Measurements from ENCODE around the gene MSGN1. TPM values are rescaled to one million over a fixed set of nuclear protein-coding genes. Genes with fewer than 3 reads are reported as not detected.
"Not testable (repeated sequence)": the region's sequence is repeated elsewhere in the genome, so short reads cannot be mapped to it uniquely, and the experiment has no call there.

The MSGN1 gene
- total RNA-seq, 1 experiment from 2014 or later = not detected

GRCh38 chr2:17822445-17823117 is 6.3 kb downstream of the MSGN1 start:
- H3K27ac ChIP-seq (ENCODE audit: low read depth, low read length) = no peak overlapping the region
- CTCF ChIA-PET = no interaction called here
- no peak overlapping the region for H3K9ac ChIP-seq (ENCODE audit: low read length)
- DNase-seq (ENCODE audit: low read depth, low spot score) (no peak), ATAC-seq (no peak)
- no peak overlapping the region for H3K4me3 ChIP-seq (replicated peaks in 1 of 2; ENCODE audit: low read depth in 1 of 2, low read length in 2 of 2)
- H3K36me3 ChIP-seq (ENCODE audit: control insufficient read depth in 1 of 2, insufficient read depth in 2 of 2, low read length in 2 of 2) = no peaks in the 10 kb centered on the region
- TF ChIP-seq POLR2AphosphoS5 (IDR thresholded peaks at IDR 0.05; ENCODE audit: low read depth, low read length) (no peak), FOSL1 (IDR thresholded peaks at IDR 0.05; ENCODE audit: low read depth) (no peak), EZH2phosphoT487 (IDR thresholded peaks at IDR 0.05; ENCODE audit: borderline replicate concordance) (no peak), JUND (IDR thresholded peaks at IDR 0.05) (no peak), SIN3A (IDR thresholded peaks at IDR 0.05; ENCODE audit: low read depth) (no peak), ZNF274 (IDR thresholded peaks at IDR 0.05; ENCODE audit: low read depth, low read length) (no peak), TCF7L2 (IDR thresholded peaks at IDR 0.05; ENCODE audit: borderline replicate concordance, extremely low read depth, insufficient read depth, insufficient read length) (no peak), CTCF (IDR thresholded peaks at IDR 0.05 in 2 of 3, conservative IDR thresholded peaks at IDR 0.05 in 1 of 3; ENCODE audit: borderline replicate concordance in 1 of 3, insufficient read depth in 1 of 3, low read depth in 2 of 3, low read length in 2 of 3) (no peak), EGR1 (IDR thresholded peaks at IDR 0.05; ENCODE audit: low read depth) (no peak), YY1 (IDR thresholded peaks at IDR 0.05; ENCODE audit: extremely low read depth, insufficient replicate concordance, low read depth, low read length) (no peak), RAD21 (IDR thresholded peaks at IDR 0.05; ENCODE audit: low read depth) (no peak), CBX3 (IDR thresholded peaks at IDR 0.05; ENCODE audit: low read depth) (no peak)
- TF ChIP-seq, protein P1, sequence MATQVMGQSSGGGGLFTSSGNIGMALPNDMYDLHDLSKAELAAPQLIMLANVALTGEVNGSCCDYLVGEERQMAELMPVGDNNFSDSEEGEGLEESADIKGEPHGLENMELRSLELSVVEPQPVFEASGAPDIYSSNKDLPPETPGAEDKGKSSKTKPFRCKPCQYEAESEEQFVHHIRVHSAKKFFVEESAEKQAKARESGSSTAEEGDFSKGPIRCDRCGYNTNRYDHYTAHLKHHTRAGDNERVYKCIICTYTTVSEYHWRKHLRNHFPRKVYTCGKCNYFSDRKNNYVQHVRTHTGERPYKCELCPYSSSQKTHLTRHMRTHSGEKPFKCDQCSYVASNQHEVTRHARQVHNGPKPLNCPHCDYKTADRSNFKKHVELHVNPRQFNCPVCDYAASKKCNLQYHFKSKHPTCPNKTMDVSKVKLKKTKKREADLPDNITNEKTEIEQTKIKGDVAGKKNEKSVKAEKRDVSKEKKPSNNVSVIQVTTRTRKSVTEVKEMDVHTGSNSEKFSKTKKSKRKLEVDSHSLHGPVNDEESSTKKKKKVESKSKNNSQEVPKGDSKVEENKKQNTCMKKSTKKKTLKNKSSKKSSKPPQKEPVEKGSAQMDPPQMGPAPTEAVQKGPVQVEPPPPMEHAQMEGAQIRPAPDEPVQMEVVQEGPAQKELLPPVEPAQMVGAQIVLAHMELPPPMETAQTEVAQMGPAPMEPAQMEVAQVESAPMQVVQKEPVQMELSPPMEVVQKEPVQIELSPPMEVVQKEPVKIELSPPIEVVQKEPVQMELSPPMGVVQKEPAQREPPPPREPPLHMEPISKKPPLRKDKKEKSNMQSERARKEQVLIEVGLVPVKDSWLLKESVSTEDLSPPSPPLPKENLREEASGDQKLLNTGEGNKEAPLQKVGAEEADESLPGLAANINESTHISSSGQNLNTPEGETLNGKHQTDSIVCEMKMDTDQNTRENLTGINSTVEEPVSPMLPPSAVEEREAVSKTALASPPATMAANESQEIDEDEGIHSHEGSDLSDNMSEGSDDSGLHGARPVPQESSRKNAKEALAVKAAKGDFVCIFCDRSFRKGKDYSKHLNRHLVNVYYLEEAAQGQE (IDR thresholded peaks at IDR 0.05; ENCODE audit: low read depth) = no peak
- RAD21 ChIA-PET (ENCODE audit: low non-redundant PET in 1 of 2, low total read pairs in 2 of 2, uncharacterized antibody in 2 of 2, unreplicated experiment in 2 of 2) = no interaction called here
- H4K20me1 ChIP-seq (ENCODE audit: insufficient read depth) = no peaks in the 10 kb centered on the region
- POLR2A ChIA-PET = no interaction called here
- intact Hi-C loops (cut with micrococcal nuclease) = no loop called here
- H3K4me1 ChIP-seq (ENCODE audit: control insufficient read depth in 1 of 2, insufficient read depth in 2 of 2, low read length in 2 of 2) = no peaks in the 10 kb centered on the region
- BruUV-seq (replicated peaks) = no TSS peak
- H2AFZ ChIP-seq (ENCODE audit: low read depth, low read length, poor library complexity, severe bottlenecking) = no peak overlapping the region
- H3K79me2 ChIP-seq (ENCODE audit: insufficient read depth, low read length) = no peaks in the 10 kb centered on the region
- H3K9me3 ChIP-seq (ENCODE audit: control insufficient read depth in 1 of 2, insufficient read depth in 1 of 2, low read depth in 1 of 2, low read length in 2 of 2) = no peaks in the 10 kb centered on the region
- H3K9me2 ChIP-seq (ENCODE audit: insufficient read depth) = no peaks in the 10 kb centered on the region
- H3K4me2 ChIP-seq (ENCODE audit: low read length) = no peak overlapping the region
- 0 out of 2 replicates have a peak, but pooled peaks cover 4% of the 10 kb centered on the region for H3K27me3 ChIP-seq (ENCODE audit: insufficient read depth, low read length)

DNA sequence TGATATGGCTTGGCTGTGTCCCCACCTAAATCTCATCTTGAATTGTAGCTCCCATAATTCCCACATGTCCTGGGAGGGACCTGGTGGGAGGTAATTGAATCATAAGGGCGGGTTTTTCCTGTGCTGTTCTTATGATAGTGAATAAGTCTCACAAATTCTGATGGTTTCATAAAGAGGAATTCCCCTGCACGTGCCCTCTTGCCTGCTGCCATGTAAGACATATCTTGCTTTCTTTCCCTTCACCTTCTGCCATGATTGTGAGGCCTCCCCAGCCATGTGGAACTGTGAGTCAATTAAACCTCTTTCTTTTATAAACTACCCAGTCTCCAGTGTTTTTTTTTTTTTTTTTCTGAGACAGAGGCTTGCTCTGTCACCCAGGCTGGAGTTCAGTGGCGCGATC is 7.4 kb downstream of the MSGN1 start:
- BruUV-seq (replicated peaks); RAD21 ChIA-PET (ENCODE audit: low non-redundant PET in 1 of 2, low total read pairs in 2 of 2, uncharacterized antibody in 2 of 2, unreplicated experiment in 2 of 2): not testable (repeated sequence)
- POLR2A ChIA-PET = interaction anchor here (0.7 kb wide), 1 partner anchor 10 kb away, joined by 3 read pairs; no protein-coding TSS in a partner anchor

More for the DNA sequence above, 7.4 kb downstream of the MSGN1 start:
- ATAC-seq; H3K27ac ChIP-seq (ENCODE audit: low read depth, low read length); H3K9me2 ChIP-seq (ENCODE audit: insufficient read depth); DNase-seq (ENCODE audit: low read depth, low spot score); intact Hi-C loops (cut with micrococcal nuclease); H3K9me3 ChIP-seq (ENCODE audit: control insufficient read depth in 1 of 2, insufficient read depth in 1 of 2, low read depth in 1 of 2, low read length in 2 of 2); H3K4me2 ChIP-seq (ENCODE audit: low read length); H3K27me3 ChIP-seq (ENCODE audit: insufficient read depth, low read length); H2AFZ ChIP-seq (ENCODE audit: low read depth, low read length, poor library complexity, severe bottlenecking); H4K20me1 ChIP-seq (ENCODE audit: insufficient read depth); H3K36me3 ChIP-seq (ENCODE audit: control insufficient read depth in 1 of 2, insufficient read depth in 2 of 2, low read length in 2 of 2); H3K4me1 ChIP-seq (ENCODE audit: control insufficient read depth in 1 of 2, insufficient read depth in 2 of 2, low read length in 2 of 2); H3K79me2 ChIP-seq (ENCODE audit: insufficient read depth, low read length); H3K9ac ChIP-seq (ENCODE audit: low read length); CTCF ChIA-PET; H3K4me3 ChIP-seq (replicated peaks in 1 of 2; ENCODE audit: low read depth in 1 of 2, low read length in 2 of 2): not testable (repeated sequence)

Measured in HCT116 (cell line).